NCI-H748 treated with DMSO at 0.1 percent for 48 hours (cell line): ENCODE data around the gene VAMP2.

ENCODE experiments used
- DNase-seq: peaks from one replicate; lab custom pipeline; 2025; lab: John Stamatoyannopoulos, UW

Gene VAMP2

GRCh38 chr17:8142887-8143580, 19.7 kb downstream of the VAMP2 start:
- DNase-seq = no peak

- DNase-seq = no peak
Observed at GRCh38 chr17:8142158-8142886, 20.4 kb downstream of the VAMP2 start.

DNA sequence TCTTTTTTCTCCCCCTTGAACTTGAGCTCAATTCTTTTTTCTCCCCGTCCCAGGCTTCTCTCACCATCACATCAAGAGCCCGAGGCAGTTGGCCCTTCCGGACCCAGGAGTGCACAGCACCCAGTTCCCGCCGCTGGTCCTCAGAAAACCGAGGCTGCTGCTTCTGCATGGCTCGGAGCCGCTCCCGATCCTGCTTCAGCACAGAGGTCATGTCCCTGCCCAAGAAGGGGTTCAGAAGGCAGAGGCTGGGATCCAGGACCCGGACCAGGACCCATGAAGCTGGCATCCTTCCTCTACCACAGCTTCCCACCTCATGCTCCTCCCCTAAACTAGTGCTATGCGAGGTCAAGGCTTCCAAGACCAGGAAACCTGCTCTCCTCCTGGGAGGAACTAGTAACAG, 21.0 kb downstream of the VAMP2 start:
- no peak for DNase-seq

DNA sequence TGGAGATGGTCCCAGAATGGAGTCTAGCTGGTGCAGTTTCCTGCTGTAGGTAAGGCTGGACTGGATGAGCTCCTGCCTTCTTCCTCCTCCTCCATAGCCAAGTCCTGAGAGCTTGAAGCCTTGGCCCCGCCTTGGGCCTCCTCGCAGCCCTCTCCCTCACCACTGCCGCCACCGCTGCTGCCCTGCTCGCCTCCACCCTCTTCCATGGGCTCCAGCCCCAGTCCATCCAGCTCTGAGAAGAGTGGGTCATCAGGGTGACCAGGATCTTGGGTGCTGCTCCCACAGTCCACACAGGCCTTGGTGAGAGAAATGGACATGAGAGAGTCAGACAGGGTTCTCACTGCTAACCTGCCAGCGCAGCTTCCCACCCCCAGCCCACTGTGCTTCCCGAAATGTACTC, 21.7 kb downstream of the VAMP2 start:
- DNase-seq = no peak

GRCh38 chr17:8140065-8141029, 22.4 kb downstream of the VAMP2 start:
- no peak for DNase-seq

DNA sequence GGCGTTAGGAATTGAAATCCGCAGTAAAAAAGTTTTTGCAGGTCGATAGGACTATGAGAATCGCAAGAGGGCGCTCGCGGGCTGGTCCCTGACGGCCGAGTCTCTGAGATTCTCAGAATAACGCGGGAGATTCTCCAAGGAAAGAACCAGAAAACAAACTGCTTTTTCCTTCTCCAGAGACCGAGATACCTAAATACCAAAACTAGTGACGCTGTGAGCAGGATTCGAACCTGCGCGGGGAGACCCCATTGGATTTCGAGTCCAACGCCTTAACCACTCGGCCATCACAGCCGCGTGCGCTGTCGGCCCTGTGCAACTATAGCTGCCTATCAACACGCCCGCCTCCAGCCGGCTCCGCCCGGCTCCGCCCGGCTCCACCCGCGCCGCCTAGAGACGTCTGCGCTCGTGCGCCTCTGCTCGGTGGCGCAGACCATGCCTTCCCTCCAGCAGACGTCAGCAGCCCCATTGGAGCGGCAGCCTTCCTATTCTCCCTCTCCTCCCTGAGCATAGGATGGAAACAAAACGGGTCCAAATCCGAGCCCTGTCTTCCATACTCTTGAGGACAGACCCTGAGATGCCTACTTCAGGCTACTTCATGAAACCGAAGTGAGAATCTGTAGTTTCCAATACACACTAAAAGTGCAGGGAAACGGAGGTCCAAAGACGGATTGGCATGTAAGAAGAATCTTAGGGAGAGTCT, 23.9 kb downstream of the VAMP2 start:
- peak; percentile 99 for DNase-seq

GRCh38 chr17:8138374-8138671, 24.4 kb downstream of the VAMP2 start:
- DNase-seq = no peak

- DNase-seq = no peak
Observed at GRCh38 chr17:8137645-8138373, 24.9 kb downstream of the VAMP2 start.

GRCh38 chr17:8133941-8134340, 28.8 kb downstream of the VAMP2 start:
- DNase-seq = no peak

DNA sequence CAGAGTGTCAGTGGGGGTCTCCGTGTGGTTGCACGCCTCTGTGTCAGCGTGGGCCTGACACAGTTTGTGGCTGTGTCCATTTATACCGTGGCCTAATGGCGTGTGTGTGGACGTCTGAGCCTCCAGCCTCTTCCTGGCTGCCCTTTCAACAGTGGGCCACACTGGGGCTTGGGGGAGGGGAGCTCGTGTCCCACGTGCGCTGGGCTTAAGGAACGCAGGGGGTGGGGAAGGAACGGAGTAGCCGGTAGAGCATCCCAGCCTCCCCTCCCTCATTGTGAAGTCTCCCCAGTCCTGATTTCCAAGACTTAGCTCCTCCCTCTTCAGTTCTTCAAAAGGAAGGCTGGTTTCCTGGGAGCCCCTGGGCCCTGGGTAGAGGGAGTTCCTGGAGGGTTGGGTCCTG, 29.3 kb downstream of the VAMP2 start:
- DNase-seq = no peak

GRCh38 chr17:8131844-8132441, 30.8 kb downstream of the VAMP2 start:
- no peak for DNase-seq

GRCh38 chr17:8128125-8128784, 34.5 kb downstream of the VAMP2 start:
- no peak for DNase-seq

GRCh38 chr17:8126491-8127066, 36.2 kb downstream of the VAMP2 start:
- peak; percentile 90 for DNase-seq

DNA sequence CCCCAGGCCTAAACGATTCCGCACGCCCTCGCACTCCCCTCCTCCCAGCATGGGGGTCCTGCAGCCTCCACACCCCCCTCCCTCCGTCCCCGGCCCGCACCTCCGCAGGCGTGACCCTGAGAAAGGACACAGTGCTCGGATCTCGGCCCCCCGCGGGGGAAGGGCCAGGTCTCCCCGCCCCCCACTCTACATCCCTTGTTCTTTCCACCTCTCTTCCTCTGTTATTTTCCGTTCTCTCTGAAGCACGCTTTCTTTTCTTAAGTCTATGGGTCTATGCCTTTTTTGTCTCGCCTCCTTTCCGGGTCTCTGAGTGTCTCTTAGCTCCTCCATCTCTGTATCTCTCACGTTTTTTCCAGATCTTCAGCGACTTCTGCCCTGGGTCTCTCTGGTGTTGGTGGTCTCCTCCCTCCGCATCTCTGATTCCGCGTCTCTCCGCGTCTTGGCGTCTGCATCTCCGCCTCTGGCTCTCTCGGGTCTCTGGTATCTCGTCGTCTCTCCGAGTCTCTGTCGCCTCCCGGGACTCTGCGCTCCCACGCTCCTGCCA, 36.7 kb downstream of the VAMP2 start:
- DNase-seq = no peak

DNA sequence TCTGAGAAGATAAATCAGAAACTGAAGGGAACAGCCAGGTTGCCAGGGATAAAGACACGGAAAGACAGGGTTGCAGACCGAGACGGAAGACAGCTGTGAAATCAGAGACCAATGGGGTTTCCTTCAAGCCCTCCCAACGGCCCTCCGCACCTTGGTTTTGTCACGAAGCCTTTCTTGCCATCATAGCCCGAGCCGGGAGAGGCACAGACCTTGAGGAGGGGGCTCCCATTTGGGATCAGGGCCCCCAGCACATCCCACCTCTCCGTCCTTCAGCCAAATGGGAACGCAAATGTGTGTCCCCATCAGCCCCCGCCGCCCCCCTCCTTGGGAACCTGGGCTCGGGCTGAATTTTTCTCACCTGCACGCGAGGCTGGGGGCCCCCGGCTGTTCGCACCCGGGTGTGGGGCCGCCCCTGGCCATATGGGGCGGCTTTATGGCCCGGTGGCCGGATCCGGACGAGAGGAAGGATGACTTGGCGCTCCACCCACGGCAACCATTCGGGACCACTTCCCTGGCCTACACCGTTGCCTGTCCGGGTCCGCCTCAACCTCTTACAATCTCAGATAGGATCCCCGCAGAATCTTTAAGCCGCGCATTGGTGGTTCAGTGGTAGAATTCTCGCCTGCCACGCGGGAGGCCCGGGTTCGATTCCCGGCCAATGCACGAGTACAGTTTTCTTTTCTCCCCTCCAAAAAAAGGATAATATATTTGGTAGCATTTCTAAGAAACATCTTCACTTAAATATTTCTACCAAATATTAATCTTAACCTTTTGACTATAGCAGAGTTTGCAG, 37.4 kb downstream of the VAMP2 start:
- peak; percentile 95 for DNase-seq

DNA sequence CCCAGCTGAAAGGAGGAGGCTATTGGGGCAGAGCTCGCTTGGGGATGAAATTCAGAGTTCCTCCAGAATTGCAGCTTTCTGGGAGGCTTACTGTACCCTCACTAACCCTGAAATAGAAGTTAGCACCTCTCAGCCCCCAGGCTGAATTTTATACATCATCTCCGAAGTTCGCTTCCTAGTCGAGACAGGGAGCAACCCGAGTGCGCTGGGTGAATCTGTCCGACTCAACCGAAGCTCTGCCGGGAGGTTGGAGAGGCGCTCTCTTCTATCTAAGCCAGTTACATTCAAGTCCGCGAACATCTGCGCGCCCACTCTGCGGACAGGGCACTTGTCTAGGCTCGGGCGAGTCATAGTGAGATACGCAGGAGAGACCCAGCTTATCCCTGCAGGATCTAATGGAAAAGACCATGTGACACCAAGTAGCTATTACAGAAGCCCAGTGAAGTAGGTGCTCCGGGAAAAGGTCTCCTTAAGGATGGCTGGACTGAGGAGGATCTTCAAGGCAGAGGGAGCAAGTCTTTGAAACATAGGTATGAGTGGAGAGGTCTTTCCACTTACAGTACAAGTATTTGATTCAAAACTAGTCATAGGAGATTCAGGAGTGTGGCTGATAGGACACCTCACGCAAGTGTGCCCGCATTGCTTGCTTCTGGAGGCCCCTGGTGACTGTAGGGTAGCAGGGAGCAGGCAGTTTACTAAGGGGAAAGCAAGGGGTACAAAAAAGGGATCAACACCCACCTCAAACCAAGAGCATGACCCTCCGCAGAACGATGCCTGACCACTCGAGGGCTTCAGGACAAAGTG, 38.2 kb downstream of the VAMP2 start:
- DNase-seq = no peak

DNA sequence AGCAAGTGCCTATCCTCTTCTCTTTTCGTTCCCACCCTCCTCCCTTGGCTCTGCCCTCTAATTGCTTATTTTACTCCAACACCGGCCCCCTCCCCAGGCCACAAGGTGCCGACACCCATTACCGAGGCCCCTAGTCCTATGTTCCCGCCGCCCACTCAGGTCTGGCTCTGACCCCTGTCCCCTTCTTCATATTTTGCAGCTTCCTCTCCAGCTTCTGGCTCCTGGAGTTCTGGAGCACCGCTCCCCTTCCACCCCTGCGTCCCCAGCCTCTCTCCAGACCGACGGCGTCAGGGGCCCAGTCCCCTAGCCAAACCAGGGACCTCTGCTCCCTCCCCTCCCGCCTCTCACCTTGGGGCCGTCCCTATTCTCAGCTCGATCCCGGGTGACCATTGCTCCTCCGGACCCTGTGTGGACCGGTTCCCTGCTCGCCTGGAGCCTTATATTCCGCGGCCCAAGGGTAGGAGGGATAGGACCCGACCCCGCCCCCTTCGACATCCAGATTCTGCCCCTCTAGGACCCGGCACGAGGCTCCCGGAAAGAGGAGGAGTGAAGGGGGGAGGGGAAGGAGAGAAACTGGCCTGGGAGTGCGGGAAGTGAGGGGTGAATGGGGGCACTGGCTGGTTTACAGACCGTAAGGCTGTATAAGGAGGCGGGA, 38.9 kb downstream of the VAMP2 start, which contains the start of gene HES7:
Gene HES7 (minus strand): TSS at position 412 of the 655 bp plus-strand sequence. CDS start 22 bp downstream, at position 390.
- no peak for DNase-seq
